HL-60 (cell line): ENCODE data around the gene LIN7A.

ENCODE experiments used
- CTCF ChIP-seq: IDR thresholded peaks from one replicate; pipeline ENCODE4 v1.5.1; 2011; ENCODE audit warnings: low read length, control low read depth, inconsistent platforms; ENCODE audit not compliant: insufficient read depth
- GABPA ChIP-seq: IDR thresholded peaks from 2 replicates; pipeline ENCODE4 v1.6.1; 2012; ENCODE audit warnings: low read depth
- POLR2AphosphoS5 ChIP-seq: IDR thresholded peaks from 2 replicates; pipeline ENCODE4 v1.6.1; 2012; ENCODE audit warnings: low read depth
- REST ChIP-seq: IDR thresholded peaks from 2 replicates; pipeline ENCODE4 v1.6.1; 2012; ENCODE audit warnings: low read depth; ENCODE audit not compliant: insufficient replicate concordance
- SPI1 ChIP-seq: IDR thresholded peaks from 2 replicates; pipeline ENCODE4 v1.6.1; 2012; ENCODE audit warnings: low read depth, mild to moderate bottlenecking, borderline replicate concordance

- TF ChIP-seq CTCF (no peak), POLR2AphosphoS5 (no peak), GABPA (no peak), REST (no peak), SPI1 (no peak)
These were observed 73.5 kb downstream of the LIN7A start for GRCh38 chr12:80864046-80864735.
